Muscle layer of colon (tissue), 2 donors: ENCODE results near the gene ZNF407.

ENCODE experiments used
- H3K27ac ChIP-seq: one replicate; pipeline ENCODE4 v1.7.0; 2013; ENCODE audit warnings: low read depth, mild to moderate bottlenecking, low read length, moderate library complexity
- H3K27me3 ChIP-seq, 2 donors: one replicate each; pipeline ENCODE4 v1.7.0; 2013; ENCODE audit warnings: low read length in 2 of 2, mild to moderate bottlenecking in 2 of 2; ENCODE audit not compliant: insufficient read depth in 2 of 2, control insufficient read depth in 1 of 2
- H3K36me3 ChIP-seq: one replicate; pipeline ENCODE4 v1.7.0; 2013; ENCODE audit warnings: mild to moderate bottlenecking, low read length; ENCODE audit not compliant: insufficient read depth
- H3K4me1 ChIP-seq: one replicate; pipeline ENCODE4 v1.7.0; 2013; ENCODE audit warnings: mild to moderate bottlenecking, low read length; ENCODE audit not compliant: insufficient read depth
- H3K4me3 ChIP-seq, 2 donors: one replicate each; pipeline ENCODE4 v1.7.0; 2013; ENCODE audit warnings: low read length in 2 of 2, low read depth in 1 of 2, mild to moderate bottlenecking in 1 of 2, moderate library complexity in 1 of 2
- H3K9ac ChIP-seq: one replicate; pipeline ENCODE4 v1.7.0; 2013; ENCODE audit warnings: low read length
- H3K9me3 ChIP-seq: one replicate; pipeline ENCODE4 v1.7.0; 2013; ENCODE audit warnings: mild to moderate bottlenecking, low read length
- donor health status: abdominal sarcoma.
- donor health status: Adenocarcinoma of cecum.

ZNF407 gene

GRCh38 chr18:74682991-74683297, 85.3 kb downstream of the ZNF407 start:
- Histone ChIP-seq H3K36me3 (peaks cover 9% of the 10 kb centered on the region), H3K9me3 (no peaks in the 10 kb centered on the region), H3K27ac (no peak overlapping the region), H3K9ac (no peak overlapping the region), H3K4me1 (peaks cover 10% of the 10 kb centered on the region), H3K4me3 (no peak overlapping the region), H3K27me3 (no peaks in the 10 kb centered on the region)

- no peak overlapping the region for H3K27ac ChIP-seq
- no peak overlapping the region for H3K4me3 ChIP-seq
- peaks cover 10% of the 10 kb centered on the region for H3K4me1 ChIP-seq
- H3K27me3 ChIP-seq, result no peaks in the 10 kb centered on the region
- no peak overlapping the region for H3K9ac ChIP-seq
- no peaks in the 10 kb centered on the region for H3K9me3 ChIP-seq
- H3K36me3 ChIP-seq, result peaks cover 9% of the 10 kb centered on the region
Observed at GRCh38 chr18:74683573-74683972, 85.9 kb downstream of the ZNF407 start.

- Histone ChIP-seq H3K27me3 (no peaks in the 10 kb centered on the region), H3K9ac (no peak overlapping the region), H3K4me3 (no peak overlapping the region), H3K36me3 (peaks cover 6% of the 10 kb centered on the region), H3K4me1 (no peaks in the 10 kb centered on the region), H3K9me3 (no peaks in the 10 kb centered on the region), H3K27ac (no peak overlapping the region)
Observed at GRCh38 chr18:74689251-74689650, 91.6 kb downstream of the ZNF407 start.

GRCh38 chr18:74692367-74693013, 94.8 kb downstream of the ZNF407 start:
- H3K36me3 ChIP-seq, result no peaks in the 10 kb centered on the region
- H3K4me1 ChIP-seq, result no peaks in the 10 kb centered on the region
- no peak overlapping the region for H3K9ac ChIP-seq
- H3K27ac ChIP-seq, result no peak overlapping the region
- no peaks in the 10 kb centered on the region for H3K27me3 ChIP-seq
- no peak overlapping the region for H3K4me3 ChIP-seq
- H3K9me3 ChIP-seq, result no peaks in the 10 kb centered on the region

- Histone ChIP-seq H3K4me1 (no peaks in the 10 kb centered on the region), H3K36me3 (no peaks in the 10 kb centered on the region), H3K27me3 (no peaks in the 10 kb centered on the region), H3K4me3 (no peak overlapping the region), H3K9me3 (no peaks in the 10 kb centered on the region), H3K27ac (no peak overlapping the region), H3K9ac (no peak overlapping the region)
Observed at GRCh38 chr18:74694436-74694835, 96.8 kb downstream of the ZNF407 start.

- no peak overlapping the region for H3K9ac ChIP-seq
- no peak overlapping the region for H3K4me3 ChIP-seq
- H3K27me3 ChIP-seq, result no peaks in the 10 kb centered on the region
- H3K4me1 ChIP-seq, result no peaks in the 10 kb centered on the region
- no peaks in the 10 kb centered on the region for H3K36me3 ChIP-seq
- H3K27ac ChIP-seq, result no peak overlapping the region
- no peaks in the 10 kb centered on the region for H3K9me3 ChIP-seq
Observed at GRCh38 chr18:74695170-74695569, 97.5 kb downstream of the ZNF407 start.

GRCh38 chr18:74698881-74699280, 101.2 kb downstream of the ZNF407 start:
- no peak overlapping the region for H3K9ac ChIP-seq
- H3K4me3 ChIP-seq, result no peak overlapping the region
- H3K9me3 ChIP-seq, result no peaks in the 10 kb centered on the region
- H3K27me3 ChIP-seq, result no peaks in the 10 kb centered on the region
- H3K36me3 ChIP-seq, result no peaks in the 10 kb centered on the region
- peaks cover 11% of the 10 kb centered on the region for H3K4me1 ChIP-seq
- no peak overlapping the region for H3K27ac ChIP-seq

GRCh38 chr18:74699455-74699854, 101.8 kb downstream of the ZNF407 start:
- no peak overlapping the region for H3K27ac ChIP-seq
- H3K9ac ChIP-seq, result no peak overlapping the region
- peaks cover 11% of the 10 kb centered on the region for H3K4me1 ChIP-seq
- H3K36me3 ChIP-seq, result no peaks in the 10 kb centered on the region
- no peaks in the 10 kb centered on the region for H3K27me3 ChIP-seq
- H3K4me3 ChIP-seq, result no peak overlapping the region
- H3K9me3 ChIP-seq, result no peaks in the 10 kb centered on the region

- no peaks in the 10 kb centered on the region for H3K27me3 ChIP-seq
Observed at GRCh38 chr18:74702950-74703349, 105.3 kb downstream of the ZNF407 start.

GRCh38 chr18:74708169-74708568, 110.5 kb downstream of the ZNF407 start:
- no peaks in the 10 kb centered on the region for H3K4me1 ChIP-seq
- no peaks in the 10 kb centered on the region for H3K27me3 ChIP-seq
- H3K27ac ChIP-seq, result no peak overlapping the region
- H3K9me3 ChIP-seq, result no peaks in the 10 kb centered on the region
- no peak overlapping the region for H3K4me3 ChIP-seq
- no peaks in the 10 kb centered on the region for H3K36me3 ChIP-seq
- no peak overlapping the region for H3K9ac ChIP-seq

More at GRCh38 chr18:74702950-74703349, 105.3 kb downstream of the ZNF407 start:
- no peaks in the 10 kb centered on the region for H3K36me3 ChIP-seq
- peaks cover 11% of the 10 kb centered on the region for H3K4me1 ChIP-seq
- no peak overlapping the region for H3K27ac ChIP-seq
- H3K9me3 ChIP-seq, result no peaks in the 10 kb centered on the region
- H3K4me3 ChIP-seq, result no peak overlapping the region
- H3K9ac ChIP-seq, result no peak overlapping the region

- Histone ChIP-seq H3K4me3 (no peak overlapping the region), H3K36me3 (no peaks in the 10 kb centered on the region), H3K27ac (no peak overlapping the region), H3K9me3 (no peaks in the 10 kb centered on the region), H3K27me3 (no peaks in the 10 kb centered on the region), H3K9ac (no peak overlapping the region), H3K4me1 (no peaks in the 10 kb centered on the region)
Observed at GRCh38 chr18:74709452-74709851, 111.8 kb downstream of the ZNF407 start.

GRCh38 chr18:74714120-74714519, 116.5 kb downstream of the ZNF407 start:
- no peak overlapping the region for H3K27ac ChIP-seq
- H3K4me3 ChIP-seq, result no peak overlapping the region
- H3K27me3 ChIP-seq, result no peaks in the 10 kb centered on the region
- no peaks in the 10 kb centered on the region for H3K9me3 ChIP-seq
- no peak overlapping the region for H3K9ac ChIP-seq
- H3K36me3 ChIP-seq, result no peaks in the 10 kb centered on the region
- no peaks in the 10 kb centered on the region for H3K4me1 ChIP-seq
